ENCODE results near the gene ERLIN1. TPM values are rescaled to one million over a fixed set of nuclear protein-coding genes. Genes with fewer than 3 reads are reported as not detected.

ERLIN1 gene
- total RNA-seq, 1 experiment from 2014 or later = 72.1 TPM

Other genes with a start within 250 kb of the ERLIN1 start
- 14.4 and 17.4 TPM in 2 replicates for gene DNMBP, start 176.1 kb downstream of the ERLIN1 start, total RNA-seq (2014; rRNA removed; shearing (Covaris generic))
- not detected in 2 replicates for gene CPN1, start 104.2 kb downstream of the ERLIN1 start, total RNA-seq (2014; rRNA removed; shearing (Covaris generic))
- 44.8 and 51.1 TPM in 2 replicates for gene CHUK, start 43.6 kb upstream of the ERLIN1 start, total RNA-seq (2014; rRNA removed; shearing (Covaris generic))
- gene CWF19L1, start 81.6 kb upstream of the ERLIN1 start, total RNA-seq (2014; rRNA removed; shearing (Covaris generic)) = 47.1 and 54.3 TPM in 2 replicates
- 113 and 127 TPM in 2 replicates for gene BLOC1S2, start 100.7 kb upstream of the ERLIN1 start, total RNA-seq (2014; rRNA removed; shearing (Covaris generic))
- gene PKD2L1, start 144.2 kb upstream of the ERLIN1 start, total RNA-seq (2014; rRNA removed; shearing (Covaris generic)) = not detected in 2 replicates
- gene SCD, start 161.2 kb upstream of the ERLIN1 start, total RNA-seq (2014; rRNA removed; shearing (Covaris generic)) = 249 and 398 TPM in 2 replicates

Data from A172 (cell line).